ENCODE results near the gene DNAJB13.

Gene DNAJB13

GRCh38 chr11:74015919-74016684, 65.3 kb downstream of the DNAJB13 start:
- DNase-seq (ENCODE audit: low read depth), result no peak

GRCh38 chr11:74017631-74018030, 66.8 kb downstream of the DNAJB13 start:
- DNase-seq (ENCODE audit: low read depth), result no peak

GRCh38 chr11:74018331-74019005, 67.6 kb downstream of the DNAJB13 start:
- DNase-seq (ENCODE audit: low read depth), result no peak

GRCh38 chr11:74019104-74019738, 68.4 kb downstream of the DNAJB13 start:
- DNase-seq (ENCODE audit: low read depth), result no peak

GRCh38 chr11:74019860-74020259, 69.0 kb downstream of the DNAJB13 start:
- DNase-seq (ENCODE audit: low read depth), result no peak
